ENCODE measurements around the gene ATXN1. TPM values are rescaled to one million over a fixed set of nuclear protein-coding genes. Genes with fewer than 3 reads are reported as not detected.
"Not testable (repeated sequence)": the region's sequence is repeated elsewhere in the genome, so short reads cannot be mapped to it uniquely, and the experiment has no call there.

Gene ATXN1
- total RNA-seq, 1 donor from 2014 or later: 9.1 TPM

GRCh38 chr6:16288163-16288562, 473.1 kb downstream of the ATXN1 start:
- no peak for DNase-seq (ENCODE audit: low read depth in 2 of 2)

GRCh38 chr6:16286151-16286522, 475.1 kb downstream of the ATXN1 start:
- DNase-seq (ENCODE audit: low read depth in 2 of 2): peak; percentile 32 to 68

- no peak for DNase-seq (ENCODE audit: low read depth in 2 of 2)
These were observed 475.7 kb downstream of the ATXN1 start for GRCh38 chr6:16285467-16286150.

GRCh38 chr6:16284472-16284871, 476.8 kb downstream of the ATXN1 start:
- DNase-seq (ENCODE audit: low read depth in 2 of 2): no peak

GRCh38 chr6:16282370-16282769, 478.9 kb downstream of the ATXN1 start:
- no peak for DNase-seq (ENCODE audit: low read depth in 2 of 2)

DNA sequence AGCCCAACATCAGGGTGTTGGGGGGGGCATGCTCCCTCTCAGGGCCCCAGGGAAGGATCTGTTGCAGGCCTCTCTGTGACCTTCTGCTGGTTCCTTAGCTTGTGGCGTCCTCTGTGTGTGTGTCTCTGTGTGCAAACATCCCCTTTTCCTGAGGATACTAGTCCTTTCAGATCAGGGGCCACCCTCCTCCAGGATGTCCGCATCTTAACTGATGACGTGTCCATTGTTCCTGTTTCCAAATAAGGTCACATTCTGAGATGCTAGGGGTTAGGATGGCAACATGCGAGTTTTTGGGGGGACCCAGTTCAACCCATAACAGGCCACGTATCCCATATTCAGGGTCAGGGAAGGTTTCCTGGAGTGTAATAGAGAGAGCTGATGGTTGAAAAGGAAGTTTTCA, 482.0 kb downstream of the ATXN1 start:
- DNase-seq (ENCODE audit: low read depth in 2 of 2): peak in 1 of 2 donors; percentile 31

- no peak for DNase-seq (ENCODE audit: low read depth in 2 of 2)
These were observed 482.5 kb downstream of the ATXN1 start for GRCh38 chr6:16278750-16279149.

GRCh38 chr6:16278048-16278724, 483.1 kb downstream of the ATXN1 start:
- no peak for DNase-seq (ENCODE audit: low read depth in 2 of 2)

DNA sequence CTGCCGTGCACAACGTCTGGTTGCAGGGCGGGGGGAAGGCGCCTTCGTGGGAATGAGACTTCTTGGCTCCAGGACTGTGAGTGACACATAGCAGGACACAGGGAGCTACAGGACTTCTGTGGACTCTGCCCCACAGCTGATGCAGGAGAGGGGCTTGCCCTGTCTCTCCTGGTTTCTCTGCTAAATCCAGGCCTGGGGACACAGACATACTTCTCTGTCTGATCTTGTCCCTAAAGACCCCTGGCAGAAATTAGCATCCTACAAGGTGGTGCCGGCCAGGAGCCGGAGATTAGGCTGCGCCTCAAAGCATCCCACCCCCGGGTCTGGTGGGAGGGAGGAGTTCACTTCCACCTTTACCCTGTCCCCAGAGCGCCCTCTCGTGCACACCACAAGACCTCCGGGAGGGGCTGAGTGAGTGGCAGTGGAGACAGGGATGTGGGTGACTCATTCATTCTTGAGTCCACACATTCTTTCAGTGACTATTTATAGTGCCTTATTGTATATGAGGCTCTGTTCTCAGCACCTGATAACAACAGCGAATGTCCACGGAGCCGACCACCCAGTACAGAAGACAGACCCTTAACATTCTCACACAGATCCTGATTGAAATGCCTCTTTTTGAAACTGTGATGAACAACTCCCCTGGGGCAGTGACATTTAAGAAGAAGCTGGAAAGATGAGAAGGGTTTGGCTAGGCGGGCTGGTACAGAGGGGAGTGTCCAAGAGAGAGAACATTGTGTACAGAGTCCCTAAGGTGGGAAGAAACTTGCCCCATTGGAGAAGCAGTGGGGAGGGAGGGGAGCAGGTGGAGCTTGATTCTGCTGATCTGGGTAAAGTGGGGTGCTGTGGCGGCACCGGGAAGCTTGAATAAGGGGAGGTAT, 483.9 kb downstream of the ATXN1 start:
- DNase-seq (ENCODE audit: low read depth in 2 of 2): peak; percentile 70 to 95

DNA sequence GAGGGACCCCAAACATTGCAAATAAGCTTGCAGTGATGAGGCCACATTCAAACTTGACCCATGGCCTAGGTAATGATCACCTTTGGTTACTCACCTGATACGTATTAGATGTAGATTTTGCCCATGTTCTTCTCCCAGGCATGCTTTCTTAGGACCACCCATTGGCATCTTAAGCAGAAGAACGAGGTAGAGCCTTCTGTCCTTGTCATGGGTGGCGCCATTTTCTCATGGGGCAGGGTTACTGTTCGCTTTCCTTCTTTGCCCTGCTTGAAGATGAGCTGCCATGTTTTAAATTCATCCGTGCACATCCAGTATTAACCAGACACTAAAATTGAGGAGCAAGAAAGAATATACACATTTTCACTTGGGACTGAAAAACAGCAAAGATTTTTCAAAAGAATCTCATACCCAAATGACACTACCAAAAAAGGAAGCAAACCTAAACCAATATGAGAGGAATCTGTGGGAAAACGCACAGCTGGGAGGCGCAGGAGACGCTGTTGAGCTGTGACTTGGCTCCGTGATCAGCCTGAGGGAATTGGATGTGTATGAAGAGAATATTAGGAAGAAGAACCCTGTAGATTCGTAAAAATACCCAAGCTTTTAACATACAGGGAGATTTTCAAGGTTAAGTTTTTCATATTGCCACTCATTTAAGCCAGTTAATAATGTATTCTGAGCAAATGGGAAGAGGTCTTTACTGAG, 486.2 kb downstream of the ATXN1 start:
- no peak for DNase-seq (ENCODE audit: low read depth in 2 of 2)

DNA sequence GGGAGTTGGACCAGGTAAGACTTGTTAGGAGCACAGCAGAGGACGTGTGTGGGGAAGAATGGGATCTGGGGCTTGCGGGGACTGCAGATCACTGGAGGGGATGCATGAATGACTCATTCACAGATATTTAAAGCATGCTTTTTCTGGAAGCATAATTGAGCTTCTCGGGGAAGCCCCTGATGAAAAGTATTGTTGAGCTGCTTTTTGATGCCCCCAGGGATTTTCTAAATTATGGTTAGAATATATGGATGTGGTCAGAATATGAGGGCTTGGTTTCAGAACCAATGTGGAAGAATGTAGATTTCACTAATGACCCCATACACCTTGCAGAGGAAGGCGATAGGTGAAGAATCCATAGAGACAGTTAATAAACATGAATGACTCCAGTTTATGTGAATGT, 486.8 kb downstream of the ATXN1 start:
- no peak for DNase-seq (ENCODE audit: low read depth in 2 of 2)

- peak in 1 of 2 donors; percentile 18 for DNase-seq (ENCODE audit: low read depth in 2 of 2)
These were observed 488.0 kb downstream of the ATXN1 start for GRCh38 chr6:16273256-16273655.

DNA sequence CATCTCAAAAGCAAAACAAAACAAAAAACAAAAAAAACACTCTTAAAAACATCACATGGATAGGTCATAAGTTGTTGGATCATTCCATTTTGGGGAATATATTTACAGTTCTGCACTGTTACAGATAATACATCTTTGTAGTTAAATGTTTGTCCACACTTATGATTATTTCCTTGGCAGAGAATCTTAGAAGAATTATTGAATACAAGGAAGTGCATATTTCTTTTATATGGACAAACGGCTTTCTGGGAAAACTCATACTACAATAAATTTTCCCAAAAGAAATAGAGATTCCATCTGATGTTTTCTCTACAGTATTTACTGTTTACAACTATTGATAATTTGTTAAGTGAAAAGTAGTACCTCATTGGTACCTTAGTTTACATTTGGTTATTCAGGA, 489.1 kb downstream of the ATXN1 start:
- no peak for DNase-seq (ENCODE audit: low read depth in 2 of 2)

DNA sequence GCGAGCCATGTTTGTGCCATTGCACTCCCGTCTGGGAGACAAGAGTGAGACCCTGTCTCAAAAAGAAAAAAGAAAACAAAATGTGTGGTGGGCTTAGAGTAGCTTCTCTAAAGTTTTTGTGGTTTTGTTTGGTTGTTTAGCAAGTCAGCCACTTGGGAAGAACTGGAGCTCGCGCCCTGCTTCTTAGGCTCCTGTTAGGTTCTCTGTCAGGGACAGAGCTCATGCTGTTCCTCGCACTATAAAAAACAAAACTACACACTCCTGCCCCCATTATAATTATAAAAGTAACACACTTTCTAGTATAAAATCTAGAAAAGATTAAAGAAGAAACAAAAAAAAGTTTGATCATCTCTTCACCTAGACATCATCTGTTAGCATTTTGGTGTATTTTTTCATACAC, 489.8 kb downstream of the ATXN1 start:
- DNase-seq (ENCODE audit: low read depth in 2 of 2): no peak

DNA sequence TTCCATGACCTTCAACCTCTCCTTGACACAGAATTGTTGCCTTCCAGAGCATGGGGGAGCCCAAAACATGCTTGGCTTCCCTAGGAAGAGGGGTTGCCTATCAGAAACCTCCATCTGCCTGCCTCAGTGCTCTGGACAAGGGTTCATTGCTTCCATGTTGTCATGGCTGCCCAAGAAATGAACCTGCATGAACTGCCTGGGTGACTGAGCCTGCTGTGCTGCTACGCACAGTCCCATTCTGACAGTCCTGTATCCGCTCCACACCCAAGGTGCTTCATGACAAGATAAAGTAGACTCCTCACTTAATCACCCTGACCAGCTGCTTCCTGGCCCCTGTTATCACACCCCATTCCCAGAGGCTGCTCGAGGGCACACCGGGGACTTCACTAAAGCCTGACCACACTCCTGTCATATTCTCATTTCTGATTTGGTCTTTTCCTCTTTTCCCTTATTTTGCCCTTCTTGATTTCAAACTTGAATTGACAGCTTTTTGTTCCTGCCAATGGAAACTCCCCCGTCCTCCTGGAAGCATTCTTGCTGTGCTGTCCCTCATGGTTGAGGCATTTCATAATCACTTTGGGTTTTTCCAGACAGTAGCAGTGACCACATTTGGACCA, 491.0 kb downstream of the ATXN1 start:
- DNase-seq (ENCODE audit: low read depth in 2 of 2): no peak

GRCh38 chr6:16269442-16270070, 491.7 kb downstream of the ATXN1 start:
- DNase-seq (ENCODE audit: low read depth in 2 of 2): not testable (repeated sequence)

DNA sequence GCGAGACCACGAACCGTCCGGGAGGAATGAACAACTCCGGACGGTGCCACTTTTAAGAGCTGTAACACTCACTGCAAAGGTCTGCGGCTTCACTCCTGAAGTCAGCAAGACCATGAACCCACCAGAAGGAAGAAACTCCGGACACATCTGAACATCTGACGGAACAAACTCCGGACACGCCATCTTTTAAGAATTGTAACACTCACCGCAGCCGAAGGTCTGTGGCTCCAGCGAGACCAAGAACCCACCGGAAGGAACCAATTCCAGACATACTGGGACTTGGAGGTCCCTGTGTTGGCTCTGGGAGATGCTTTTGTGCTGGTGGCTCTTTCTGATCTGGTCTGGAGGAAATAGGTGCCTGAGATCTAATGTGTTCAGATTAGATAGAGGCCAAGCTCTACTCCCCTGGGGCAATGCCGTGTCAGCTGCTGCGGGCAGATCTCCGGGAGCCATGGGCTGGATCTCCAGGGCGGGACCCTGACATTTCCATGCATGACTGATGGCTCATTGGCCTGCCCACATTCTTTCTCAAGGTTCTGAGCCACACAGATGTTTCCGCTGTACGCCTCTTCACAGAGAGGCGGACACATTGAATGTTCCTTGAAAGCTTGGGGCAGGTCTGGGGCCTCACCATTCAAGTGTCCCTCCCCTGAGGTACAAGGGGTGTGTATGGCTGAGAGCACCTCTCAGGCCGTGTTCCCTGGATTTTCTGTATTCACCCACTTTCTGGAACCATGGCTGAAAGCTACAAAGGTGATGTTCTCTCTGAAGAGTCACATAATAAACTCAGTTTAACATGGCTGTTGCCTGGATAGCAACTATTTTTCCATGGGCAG, 493.6 kb downstream of the ATXN1 start:
- no peak for DNase-seq (ENCODE audit: low read depth in 2 of 2)

GRCh38 chr6:16265351-16266341, 495.6 kb downstream of the ATXN1 start:
- DNase-seq (ENCODE audit: low read depth in 2 of 2): no peak

DNA sequence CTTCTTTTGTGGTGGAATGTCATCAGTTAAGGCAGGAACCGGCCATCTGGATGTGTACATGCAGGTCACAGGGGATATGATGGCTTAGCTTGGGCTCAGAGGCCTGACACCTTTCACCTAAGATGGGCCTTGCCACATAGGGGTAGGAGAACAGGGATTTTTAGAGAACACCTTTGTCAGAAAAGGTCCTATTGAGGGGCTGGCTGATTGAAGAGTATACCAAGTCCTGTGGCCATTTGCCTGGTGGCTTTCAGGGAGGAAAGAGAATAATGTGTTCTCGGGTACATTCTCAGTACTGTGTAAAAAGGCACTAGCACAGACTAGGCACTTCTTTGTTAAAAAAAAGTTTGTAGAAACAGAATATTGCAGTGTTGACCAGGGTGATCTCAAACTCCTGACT, 496.5 kb downstream of the ATXN1 start:
- DNase-seq (ENCODE audit: low read depth in 2 of 2): no peak

Data from lung microvascular endothelial cell (primary cell).